Right ventricle myocardium superior (tissue), 1 donor: ENCODE results near the gene OR2H2. TPM values are rescaled to one million over a fixed set of nuclear protein-coding genes. Genes with fewer than 3 reads are reported as not detected.

Experiments
- ATAC-seq: fragments of 200-7000 bp; cut with Tn5 transposase; one replicate; pipeline ENCODE4 v1.9.1; 2020; ENCODE audit warnings: mild to moderate bottlenecking; ENCODE audit not compliant: poor library complexity
- DNase-seq: peaks from one replicate; pipeline ENCODE4 v3.0.0-alpha.2; 2020
- intact Hi-C: fragments of 100-400 bp; cut with DNase I; formaldehyde crosslinking; loops from one replicate; pipeline ENCODE4 v1.11.2; 2022
- long read RNA-seq: library from polyadenylated mRNA; unstranded; transcript quantifications from one replicate; pipeline ENCODE4 v2.0.0, GENCODE V29; 2021
- total RNA-seq: library from RNA; stranded (reverse); fragmentation: NEBNext Ultra II Directional; extraction: Animal tissue kit (Norgen Biotek cat#: 25700); gene quantifications from one replicate; pipeline ENCODE4 v1.2.1, GENCODE V29; 2021
- donor health status: DM: no; HTN: yes; CAD: no; lungs with severe emphysema.

The OR2H2 gene
- total RNA-seq: not detected
- long read RNA-seq: 0 reads

GRCh38 chr6:29584821-29585220 is at the start of gene OR2H2:
Gene OR2H2 (plus strand): TSS chr6:29585121. CDS start chr6:29587945, 2,824 bp downstream.
- intact Hi-C loops: loop anchor here (5.0 kb wide), 1 partner anchor 898 kb away; no protein-coding TSS in a partner anchor
- DNase-seq: no peak

GRCh38 chr6:29537714-29538403 is 47.1 kb upstream of the OR2H2 start:
- intact Hi-C loops: no loop called here
- DNase-seq (no peak), ATAC-seq (no peak)

More at GRCh38 chr6:29584821-29585220, at the start of gene OR2H2:
- ATAC-seq: no peak

- DNase-seq: no peak
These were observed 37.3 kb upstream of the OR2H2 start for GRCh38 chr6:29547573-29547972.

GRCh38 chr6:29552512-29553051 is 32.3 kb upstream of the OR2H2 start:
- intact Hi-C loops: no loop called here
- DNase-seq: no peak
- peak; percentile 91 for ATAC-seq

More at GRCh38 chr6:29547573-29547972, 37.3 kb upstream of the OR2H2 start:
- intact Hi-C loops: no loop called here
- no peak for ATAC-seq

GRCh38 chr6:29553268-29554057 is 31.5 kb upstream of the OR2H2 start:
- intact Hi-C loops: no loop called here
- ATAC-seq: peak; percentile 94
- peak; percentile 86 for DNase-seq

GRCh38 chr6:29554764-29555163 is 30.2 kb upstream of the OR2H2 start:
- intact Hi-C loops: no loop called here
- DNase-seq (no peak), ATAC-seq (no peak)

- ATAC-seq: no peak
- intact Hi-C loops: no loop called here
- DNase-seq: no peak
These were observed 27.6 kb upstream of the OR2H2 start for GRCh38 chr6:29557320-29557719.

GRCh38 chr6:29558439-29559079 is 26.4 kb upstream of the OR2H2 start:
- ATAC-seq: no peak
- no peak for DNase-seq
- intact Hi-C loops: no loop called here

GRCh38 chr6:29559524-29560287 is 25.2 kb upstream of the OR2H2 start, which contains the start of gene UBD:
Gene UBD (minus strand): TSS chr6:29559732. CDS start chr6:29559701, 31 bp downstream.
- DNase-seq (no peak), ATAC-seq (no peak)
- intact Hi-C loops: no loop called here

- intact Hi-C loops: no loop called here
- ATAC-seq: no peak
- DNase-seq: no peak
These were observed 23.8 kb upstream of the OR2H2 start for GRCh38 chr6:29561091-29561490.

GRCh38 chr6:29561606-29562181 is 23.2 kb upstream of the OR2H2 start:
- intact Hi-C loops: no loop called here
- ATAC-seq (no peak), DNase-seq (no peak)

- no peak for ATAC-seq
- intact Hi-C loops: no loop called here
- DNase-seq: no peak
These were observed 21.4 kb upstream of the OR2H2 start for GRCh38 chr6:29563435-29563965.

- no peak for ATAC-seq
- intact Hi-C loops: no loop called here
- no peak for DNase-seq
These were observed 20.0 kb upstream of the OR2H2 start for GRCh38 chr6:29564875-29565274.

GRCh38 chr6:29566856-29567255 is 18.1 kb upstream of the OR2H2 start:
- ATAC-seq (no peak), DNase-seq (no peak)

GRCh38 chr6:29567541-29567940 is 17.4 kb upstream of the OR2H2 start:
- ATAC-seq: no peak
- no peak for DNase-seq
- intact Hi-C loops: no loop called here

More at GRCh38 chr6:29566856-29567255, 18.1 kb upstream of the OR2H2 start:
- intact Hi-C loops: no loop called here

GRCh38 chr6:29567991-29568390 is 16.9 kb upstream of the OR2H2 start:
- intact Hi-C loops: no loop called here
- ATAC-seq: no peak
- DNase-seq: no peak

GRCh38 chr6:29576056-29576455 is 8.9 kb upstream of the OR2H2 start:
- no peak for ATAC-seq
- intact Hi-C loops: no loop called here

GRCh38 chr6:29577544-29577943 is 7.4 kb upstream of the OR2H2 start:
- ATAC-seq (no peak), DNase-seq (no peak)
- intact Hi-C loops: no loop called here

More at GRCh38 chr6:29576056-29576455, 8.9 kb upstream of the OR2H2 start:
- DNase-seq: no peak
